Breast epithelium (tissue), 4 donors: Measurements from ENCODE around the gene TRPV4. TPM values are rescaled to one million over a fixed set of nuclear protein-coding genes. Genes with fewer than 3 reads are reported as not detected.
A peak's percentile ranks its signal among the peaks of the same experiment; 100 is the strongest.

Experiments
- DNase-seq, 2 donors: peaks; one replicate each; pipeline ENCODE4 v3.0.0-alpha.2; 2019; ENCODE audit warnings: low spot score in 2 of 2
- H3K27ac ChIP-seq, 2 donors: fragments of 200-600 bp; sonication (generic) in 1 of 2; one replicate each; pipeline ENCODE4 v1.5.1; 2016 to 2019; ENCODE audit warnings: mild to moderate bottlenecking in 1 of 2
- H3K27me3 ChIP-seq, 2 donors: fragments of 200-600 bp; sonication (generic) in 1 of 2; one replicate each; pipeline versions ENCODE4 v1.5.1 to v1.6.0; 2017 to 2019; ENCODE audit warnings: control low read depth in 1 of 2, mild to moderate bottlenecking in 1 of 2
- H3K36me3 ChIP-seq: fragments of 200-600 bp; one replicate; pipeline ENCODE4 v1.5.1; 2019
- H3K4me1 ChIP-seq, 2 donors: fragments of 200-600 bp; sonication (generic); one replicate each; pipeline ENCODE4 v1.5.1; 2016 to 2019; ENCODE audit warnings: control low read depth in 1 of 2
- H3K4me3 ChIP-seq, 3 donors: fragments of 200-600 bp; sonication (generic); 1 replicate in 2 of 3; 2 replicates in 1 of 3; pipeline ENCODE4 v1.5.1; 2016 to 2019; ENCODE audit warnings: mild to moderate bottlenecking in 3 of 3, moderate library complexity in 2 of 3
- H3K9me3 ChIP-seq, 2 donors: fragments of 200-600 bp; sonication (generic) in 1 of 2; one replicate each; pipeline ENCODE4 v1.5.1; 2016 to 2019; ENCODE audit warnings: control low read depth in 1 of 2
- CTCF ChIP-seq, 3 donors: fragments of 450-650 bp; IDR thresholded peaks; one replicate each; pipeline ENCODE4 v1.5.1; 2016 to 2017; ENCODE audit warnings: antibody characterized with exemption in 3 of 3, mild to moderate bottlenecking in 3 of 3, moderate library complexity in 3 of 3
- POLR2A ChIP-seq: fragments of 450-650 bp; IDR thresholded peaks from one replicate; pipeline ENCODE4 v1.6.1; 2016; ENCODE audit warnings: antibody characterized with exemption, mild to moderate bottlenecking, moderate library complexity
- POLR2AphosphoS5 ChIP-seq, 3 donors: sonication (generic); formaldehyde crosslinking; IDR thresholded peaks; one replicate each; pipeline ENCODE4 v1.6.1; 2017; ENCODE audit warnings: antibody characterized with exemption in 3 of 3
- intact Hi-C: fragments of 100-400 bp; cut with DNase I; formaldehyde crosslinking; loops from one replicate; pipeline ENCODE4 v1.15.1; 2023; ENCODE audit warnings: low total_unique reads
- total RNA-seq, 3 donors: library from RNA; depleted of rRNA; stranded (reverse); fragments of >200 nt; gene quantifications; one replicate each; pipeline ENCODE4 v1.1.0, GENCODE V29; 2016

TRPV4 gene
- total RNA-seq, 3 donors from 2014 or later, result 0.64 to 6.4 (median 2.0) TPM

- no peaks in the 10 kb centered on the region for H3K27me3 ChIP-seq
- peaks cover 0 to 10% of the 10 kb centered on the region in 2 donors for H3K9me3 ChIP-seq
- no peak for DNase-seq
- H3K36me3 ChIP-seq, result no peaks in the 10 kb centered on the region
- H3K27ac ChIP-seq, result no peak overlapping the region
- H3K4me3 ChIP-seq, result no peak overlapping the region
- H3K4me1 ChIP-seq, result no peaks in the 10 kb centered on the region
- no peak for TF ChIP-seq POLR2AphosphoS5 (IDR thresholded peaks at IDR 0.05)
- no peak for TF ChIP-seq POLR2A
- intact Hi-C loops, result loop anchor here (5.0 kb wide), 2 partner anchors 182 to 267 kb away; no protein-coding TSS in a partner anchor
These were observed 53.8 kb downstream of the TRPV4 start for GRCh38 chr12:109779382-109779781.

- Histone ChIP-seq H3K27ac (no peak overlapping the region), H3K36me3 (no peaks in the 10 kb centered on the region), H3K4me1 (no peaks in the 10 kb centered on the region), H3K4me3 (no peak overlapping the region), H3K27me3 (no peaks in the 10 kb centered on the region), H3K9me3 (peaks cover 0 to 10% of the 10 kb centered on the region in 2 donors)
- TF ChIP-seq POLR2A (no peak), POLR2AphosphoS5 (IDR thresholded peaks at IDR 0.05) (no peak), CTCF (IDR thresholded peaks at IDR 0.05) (no peak)
- DNase-seq, result no peak
- intact Hi-C loops, result loop anchor here (5.0 kb wide), 2 partner anchors 181 to 266 kb away; no protein-coding TSS in a partner anchor
These were observed 54.5 kb downstream of the TRPV4 start for GRCh38 chr12:109778684-109779083.

GRCh38 chr12:109777544-109777943 lies 55.7 kb downstream of the TRPV4 start:
- TF ChIP-seq POLR2A (no peak), POLR2AphosphoS5 (IDR thresholded peaks at IDR 0.05) (no peak), CTCF (IDR thresholded peaks at IDR 0.05) (no peak)
- Histone ChIP-seq H3K27ac (no peak overlapping the region), H3K27me3 (no peaks in the 10 kb centered on the region), H3K9me3 (peaks cover 0 to 10% of the 10 kb centered on the region in 2 donors), H3K36me3 (no peaks in the 10 kb centered on the region), H3K4me3 (no peak overlapping the region), H3K4me1 (no peaks in the 10 kb centered on the region)
- intact Hi-C loops, result loop anchor here (5.0 kb wide), 2 partner anchors 180 to 265 kb away; no protein-coding TSS in a partner anchor
- no peak for DNase-seq

GRCh38 chr12:109776624-109777023 lies 56.6 kb downstream of the TRPV4 start:
- TF ChIP-seq CTCF (IDR thresholded peaks at IDR 0.05), result no peak
- TF ChIP-seq POLR2A, result no peak
- no peak for TF ChIP-seq POLR2AphosphoS5 (IDR thresholded peaks at IDR 0.05)
- Histone ChIP-seq H3K4me3 (no peak overlapping the region), H3K27me3 (no peaks in the 10 kb centered on the region), H3K9me3 (peaks cover 0 to 10% of the 10 kb centered on the region in 2 donors), H3K27ac (no peak overlapping the region), H3K36me3 (no peaks in the 10 kb centered on the region), H3K4me1 (no peaks in the 10 kb centered on the region)
- intact Hi-C loops, result loop anchor here (5.0 kb wide), 2 partner anchors 179 to 264 kb away; no protein-coding TSS in a partner anchor
- no peak for DNase-seq

GRCh38 chr12:109775172-109775881 lies 57.9 kb downstream of the TRPV4 start:
- Histone ChIP-seq H3K36me3 (no peaks in the 10 kb centered on the region), H3K4me1 (no peaks in the 10 kb centered on the region), H3K27ac (no peak overlapping the region), H3K4me3 (no peak overlapping the region), H3K27me3 (no peaks in the 10 kb centered on the region), H3K9me3 (peaks cover 0 to 10% of the 10 kb centered on the region in 2 donors)
- peak; percentile 58 to 79 for DNase-seq
- intact Hi-C loops, result loop anchor here (5.0 kb wide), 2 partner anchors 178 to 263 kb away; no protein-coding TSS in a partner anchor
- no peak for TF ChIP-seq POLR2AphosphoS5 (IDR thresholded peaks at IDR 0.05)
- peak; percentile 43 to 86 (median 77) for TF ChIP-seq CTCF (IDR thresholded peaks at IDR 0.05)
